CD4-positive, alpha-beta T cell treated with Interleukin-15 for 1 hour (primary cell): ENCODE results near the gene GPC4.

Experiments
- DNase-seq: peaks from one replicate; pipeline ENCODE4 v3.0.0-alpha.2; 2020

Gene GPC4

DNA sequence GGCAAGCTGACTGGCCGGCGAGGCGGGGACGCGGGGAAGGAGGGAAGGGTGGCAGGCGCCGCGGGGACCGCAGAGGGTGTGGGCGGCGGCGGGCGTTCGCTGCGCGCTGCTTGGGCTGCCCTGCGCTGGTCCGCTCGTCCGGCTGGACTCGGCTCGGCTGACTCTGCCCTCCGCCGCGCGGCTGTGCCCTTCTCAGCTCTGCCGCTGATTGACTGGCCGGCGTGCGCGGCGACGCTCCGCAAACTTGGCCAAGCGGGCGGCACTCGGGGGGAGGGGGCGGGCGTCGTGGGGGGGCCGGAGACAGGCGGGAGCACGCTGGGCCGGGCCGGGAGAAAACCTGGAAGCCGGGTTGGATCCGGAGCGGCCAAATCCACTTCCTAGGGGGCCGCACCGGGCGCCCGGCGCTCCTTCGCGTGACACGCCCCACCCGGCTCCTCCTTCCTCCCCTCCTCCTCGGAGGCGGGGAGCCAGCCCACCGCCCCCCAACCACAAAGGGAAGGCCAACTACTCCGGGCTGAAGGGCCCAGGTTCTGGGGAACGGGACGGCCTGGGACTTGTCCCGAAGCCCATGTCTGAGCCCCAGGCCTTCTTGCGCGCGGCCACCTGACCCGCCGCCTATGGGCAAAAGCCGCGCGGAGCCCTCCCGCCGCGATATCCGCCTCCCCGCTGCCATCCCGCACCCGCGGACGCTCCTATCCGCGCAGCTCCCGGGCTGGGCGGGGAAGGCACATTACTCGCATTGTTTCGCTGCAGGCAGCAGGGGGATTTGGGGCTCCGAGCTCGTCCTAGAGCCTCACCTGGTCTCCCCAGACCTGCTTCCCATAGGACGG is at the start of gene GPC4:
GPC4 (minus strand) TSS at position 214 of the 830 bp plus-strand sequence. CDS start 524 bp downstream, outside the sequence.
- DNase-seq: no peak

DNA sequence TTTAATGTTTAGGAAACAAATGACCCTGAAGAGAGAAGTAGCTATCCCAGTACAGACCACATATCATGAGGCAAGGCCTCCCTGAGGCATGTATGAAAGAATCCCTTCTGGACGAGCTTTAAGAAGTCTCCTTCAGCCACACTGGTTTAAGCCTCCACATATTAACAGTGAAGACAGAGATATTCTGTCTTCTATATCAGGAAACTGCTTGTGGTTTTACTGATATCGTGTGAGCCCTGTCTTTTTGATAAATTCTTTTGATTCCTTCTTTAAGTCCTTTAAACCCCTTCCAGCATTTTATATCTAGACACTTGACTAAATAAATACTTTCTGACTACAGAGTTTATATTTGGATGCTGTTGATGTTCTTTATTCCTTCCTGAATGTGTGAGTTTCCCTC is 45.9 kb upstream of the GPC4 start:
- no peak for DNase-seq

DNA sequence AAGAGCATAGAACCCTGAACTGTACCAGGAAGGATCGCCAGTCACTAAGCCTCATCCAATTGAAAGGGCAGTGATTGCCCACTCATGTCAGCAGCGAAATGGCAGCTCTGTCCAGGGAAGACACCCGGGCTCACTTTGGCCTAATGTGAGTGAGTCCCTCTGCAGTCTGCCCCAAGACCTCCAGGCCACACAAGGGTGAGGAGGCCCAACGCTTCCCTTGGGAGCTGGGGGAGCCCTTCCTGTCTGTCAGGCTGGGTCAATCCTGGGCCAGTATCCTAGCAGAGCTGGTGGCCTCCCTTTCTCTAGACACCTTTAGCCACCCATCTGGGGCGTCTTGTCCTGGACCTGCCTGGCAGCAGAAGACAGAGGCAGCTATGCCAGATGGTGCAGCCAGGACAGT is 39.6 kb upstream of the GPC4 start:
- no peak for DNase-seq

DNA sequence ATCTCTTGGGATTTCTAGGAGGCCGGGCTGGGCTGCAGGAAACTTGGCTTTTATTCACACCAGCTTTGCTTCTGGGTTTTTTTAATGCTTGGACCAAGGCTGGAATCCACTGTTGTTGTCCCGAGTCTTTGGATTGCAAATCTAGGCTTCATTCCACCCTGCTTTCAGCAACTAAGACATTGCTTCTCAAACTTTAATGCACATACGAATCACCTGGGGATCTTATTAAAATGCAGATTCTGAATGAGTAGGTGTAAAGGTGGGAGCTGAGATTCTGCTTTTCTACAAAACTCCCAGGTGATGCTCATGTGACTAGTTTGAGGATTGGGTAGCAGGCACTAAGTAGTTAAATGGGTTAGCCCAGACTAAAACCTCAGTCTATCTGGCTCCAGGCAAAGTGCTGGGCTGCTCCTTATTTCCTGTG is 39.2 kb upstream of the GPC4 start:
- no peak for DNase-seq

DNA sequence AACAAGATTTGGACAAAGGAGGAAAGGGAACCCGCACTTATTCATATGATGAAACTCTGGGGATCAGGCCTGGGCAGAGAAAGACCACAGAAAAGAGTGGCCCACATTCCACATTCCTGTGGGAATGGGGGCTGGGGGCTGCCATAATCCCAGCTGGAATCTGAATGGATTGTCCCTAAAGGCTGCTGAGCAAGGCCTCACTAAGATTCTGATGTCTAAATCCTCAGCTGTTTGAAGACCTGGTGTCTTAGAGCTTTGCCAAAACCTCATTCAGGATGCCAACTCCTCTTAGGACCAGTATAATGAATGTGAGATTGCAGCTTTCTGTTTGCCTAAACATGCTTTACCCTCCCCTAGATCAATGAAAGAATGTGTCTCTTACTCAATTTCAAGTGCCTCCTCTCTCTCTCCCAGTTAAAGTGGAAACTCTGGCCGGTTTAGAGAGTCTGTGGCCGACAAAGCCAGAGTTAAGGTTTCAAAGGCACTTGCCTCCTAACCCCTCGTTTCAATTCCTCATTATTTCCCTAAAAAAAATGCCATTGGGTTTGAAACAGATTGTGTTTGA is 33.3 kb upstream of the GPC4 start:
- DNase-seq: no peak

DNA sequence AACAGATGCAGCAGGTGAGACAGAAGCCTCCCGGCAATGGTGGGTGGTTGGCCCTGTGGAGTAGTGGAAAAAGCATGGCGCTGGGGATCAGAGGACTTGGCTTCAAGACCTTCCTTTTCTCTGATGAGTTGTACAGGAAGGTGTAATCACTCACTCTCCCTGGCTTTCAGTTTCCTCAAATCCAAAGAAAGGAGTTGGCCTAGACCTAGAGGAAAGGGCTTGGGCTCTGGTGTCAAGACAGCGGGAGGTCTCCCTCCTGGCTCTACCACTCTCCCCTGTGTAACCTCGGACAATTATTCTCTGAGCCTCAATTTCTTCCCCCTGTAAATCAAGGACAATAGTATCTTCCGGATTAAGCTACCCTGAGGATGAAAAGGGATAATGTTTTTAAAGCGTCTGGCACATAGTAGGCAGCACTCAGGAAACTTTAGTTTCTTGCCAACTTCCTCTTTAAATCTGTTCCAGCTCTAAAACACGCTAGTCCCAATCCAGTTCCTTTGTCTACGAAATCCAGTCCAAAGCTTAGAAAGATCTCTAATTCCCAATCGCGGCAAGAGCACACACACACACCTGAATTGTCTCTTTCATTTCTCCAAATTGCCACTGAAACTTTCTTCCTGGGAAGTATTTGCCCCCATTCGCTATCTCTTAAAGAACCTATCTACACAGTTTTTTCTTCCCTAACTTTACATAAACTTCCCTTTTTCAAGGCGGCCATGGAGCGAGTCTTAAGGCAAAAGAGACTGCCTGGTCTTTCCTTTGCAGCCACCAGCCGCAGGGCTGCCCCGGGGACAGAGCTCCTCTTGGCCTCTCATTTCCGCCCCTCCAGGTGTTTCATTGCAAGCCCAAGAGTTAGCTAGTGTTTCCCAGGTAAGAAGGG is 29.9 kb upstream of the GPC4 start:
- no peak for DNase-seq

DNA sequence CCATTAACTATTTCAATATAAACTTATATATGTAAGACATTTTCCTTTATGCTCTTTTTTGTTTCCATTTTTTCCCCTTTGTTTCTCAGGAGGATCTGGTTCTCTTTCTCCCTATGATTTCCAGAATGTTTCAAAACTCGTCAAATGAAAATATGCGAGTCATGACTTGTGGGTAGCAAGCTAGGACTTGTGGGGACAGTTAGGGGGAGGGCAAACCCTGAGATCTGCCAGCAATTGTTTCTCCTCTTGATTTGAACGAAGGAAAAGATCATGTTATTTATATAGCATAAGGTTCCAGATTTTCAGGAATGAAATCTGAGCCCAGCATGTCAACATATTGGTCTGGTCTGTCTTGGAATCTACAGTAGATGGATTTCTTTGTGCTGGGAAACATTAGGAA is 28.9 kb upstream of the GPC4 start:
- DNase-seq: no peak

DNA sequence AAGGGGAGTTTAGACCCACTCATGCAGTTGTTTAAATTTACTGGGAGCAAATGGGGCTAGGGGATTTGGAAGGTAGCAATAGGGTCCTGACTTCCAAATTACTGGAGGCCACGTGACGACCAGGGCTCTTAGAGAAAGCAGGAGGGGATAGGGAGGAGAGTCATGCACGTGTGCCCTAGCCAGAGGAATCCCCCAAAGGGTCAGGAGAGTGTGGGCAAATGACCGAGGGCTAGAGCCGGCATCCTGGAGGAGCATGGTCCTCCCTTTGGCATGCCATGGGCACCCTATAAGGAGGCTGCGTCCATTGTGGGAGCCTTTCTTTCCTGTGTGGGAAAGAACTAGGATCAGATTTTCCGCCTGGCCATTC is 25.5 kb upstream of the GPC4 start:
- DNase-seq: no peak

DNA sequence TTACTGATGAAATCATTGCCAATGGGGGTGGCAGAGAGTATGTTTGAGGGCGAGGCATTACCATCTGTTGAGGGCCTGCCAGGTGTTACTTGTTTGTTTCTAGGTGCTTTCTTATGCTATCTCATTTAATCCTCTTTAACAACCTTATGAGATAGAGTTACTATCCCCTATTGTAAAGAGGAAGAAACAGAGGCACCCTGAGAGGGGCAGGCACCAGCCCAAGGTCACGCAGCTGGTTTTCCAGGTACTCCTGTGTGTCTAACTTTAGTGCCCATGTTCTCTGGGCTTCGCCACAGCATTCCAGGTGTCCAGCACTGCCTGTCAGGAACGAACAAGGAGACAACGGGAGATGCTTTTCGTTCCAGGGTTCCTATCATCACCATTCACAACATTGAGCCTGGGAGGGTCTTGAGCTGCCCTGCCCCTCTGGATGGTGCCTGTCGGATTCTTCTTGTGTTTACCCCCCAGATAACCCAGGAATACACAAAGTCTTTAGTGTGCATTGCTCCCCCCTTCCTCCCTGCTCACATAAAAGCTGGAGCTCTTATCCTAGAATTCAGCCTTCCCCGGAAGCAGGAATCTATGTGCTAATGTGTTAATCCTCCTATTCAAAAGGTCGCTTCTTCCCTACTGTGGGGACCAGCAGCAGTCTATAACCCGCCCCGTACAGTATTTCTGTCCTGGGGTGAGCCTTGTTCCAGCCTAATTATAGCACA is 24.9 kb upstream of the GPC4 start:
- DNase-seq: no peak

DNA sequence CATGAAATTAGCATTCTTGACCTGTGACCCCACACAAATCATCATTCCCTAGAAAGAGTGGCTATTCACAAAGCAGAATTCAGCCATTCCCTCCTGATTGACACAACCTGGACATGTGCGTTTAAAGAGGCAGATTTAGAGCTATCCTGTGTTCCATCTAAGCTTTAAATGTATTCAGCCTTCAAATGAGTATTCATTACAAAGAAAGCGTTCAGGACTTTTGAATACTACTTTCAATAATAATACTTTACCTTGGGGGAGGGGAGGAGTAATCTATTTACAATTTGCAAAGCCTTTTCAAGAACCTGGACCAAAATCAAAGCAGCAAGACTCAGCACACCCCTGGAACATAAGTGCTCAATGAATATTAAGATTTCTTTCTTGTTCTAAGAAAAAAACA is 22.5 kb upstream of the GPC4 start:
- DNase-seq: no peak

DNA sequence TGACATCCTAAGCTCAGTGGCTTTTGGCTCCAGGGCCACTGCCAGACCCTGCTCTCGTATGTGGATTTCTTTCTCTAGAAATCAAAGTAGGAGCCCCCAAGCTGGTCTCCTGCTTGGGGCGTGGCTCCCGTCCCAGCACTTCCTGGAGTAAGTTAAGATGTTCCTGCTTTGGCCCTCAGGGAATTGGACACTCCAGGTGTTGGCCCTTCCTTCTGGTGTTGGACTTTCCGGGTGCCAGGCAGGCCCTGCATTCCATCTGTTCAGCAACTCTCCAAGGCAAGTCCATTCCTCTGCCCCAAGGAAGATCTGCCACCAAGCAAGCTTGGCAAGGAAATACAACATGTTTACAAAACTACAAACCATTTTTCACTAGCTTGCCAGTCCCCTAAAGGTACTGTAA is 22.1 kb upstream of the GPC4 start:
- no peak for DNase-seq

DNA sequence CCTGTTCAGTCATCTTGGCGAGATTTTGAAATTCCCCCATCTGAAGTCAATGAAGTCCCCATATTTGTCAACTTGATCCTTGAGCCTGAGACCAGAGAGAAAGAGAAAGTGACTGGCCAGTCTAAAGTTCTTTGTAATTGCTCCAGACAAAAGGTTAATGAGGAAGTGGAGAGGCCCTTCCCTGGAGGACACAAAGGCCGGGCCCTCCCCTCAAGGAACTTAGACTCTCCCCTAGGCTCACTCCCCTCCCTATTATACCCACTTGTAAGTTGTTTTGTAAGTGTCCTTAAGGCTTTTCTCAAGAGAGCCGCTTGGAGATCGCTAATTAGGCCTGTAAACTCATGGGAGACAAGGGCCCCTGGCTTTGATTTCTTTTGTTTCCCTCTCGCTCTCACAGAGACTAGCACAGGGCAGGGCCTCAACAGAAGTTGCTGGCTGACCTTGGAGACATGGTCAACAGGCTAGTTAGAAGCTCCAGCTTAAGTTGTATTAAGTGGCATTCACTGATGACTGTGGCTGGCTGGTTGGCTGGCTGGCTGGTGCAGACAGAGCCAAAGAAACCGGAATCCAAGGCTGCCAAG is 20.3 kb upstream of the GPC4 start:
- no peak for DNase-seq

DNA sequence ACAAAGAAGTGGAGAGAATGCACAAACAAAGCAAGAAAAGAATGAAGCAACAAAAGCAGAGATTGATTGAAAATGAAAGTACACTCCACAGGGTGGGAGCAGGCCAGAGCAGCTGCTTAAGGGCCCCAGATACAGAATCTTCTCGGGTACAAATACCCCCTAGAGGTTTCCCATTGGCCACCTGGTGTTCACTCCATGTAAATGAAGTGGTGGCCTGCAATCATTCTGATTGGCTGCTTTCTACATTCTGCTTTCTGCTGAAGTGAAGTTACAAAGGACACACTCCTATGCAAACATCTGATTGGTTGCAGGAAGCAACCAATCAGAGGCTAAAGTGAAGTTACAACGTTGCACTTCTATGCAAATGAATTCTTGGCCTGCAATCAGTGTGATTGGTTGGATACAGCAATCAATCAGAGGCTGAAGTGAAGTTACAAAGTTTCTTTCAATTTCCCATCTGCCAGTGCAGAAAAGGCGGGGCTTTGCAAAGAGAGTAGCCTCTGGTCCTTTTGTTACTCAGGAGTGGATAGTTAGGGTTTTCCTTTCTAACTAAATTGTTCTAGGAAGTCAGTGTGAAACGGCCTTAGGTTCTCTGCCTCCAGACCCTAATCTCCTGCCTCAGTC is 19.0 kb upstream of the GPC4 start:
- no peak for DNase-seq

DNA sequence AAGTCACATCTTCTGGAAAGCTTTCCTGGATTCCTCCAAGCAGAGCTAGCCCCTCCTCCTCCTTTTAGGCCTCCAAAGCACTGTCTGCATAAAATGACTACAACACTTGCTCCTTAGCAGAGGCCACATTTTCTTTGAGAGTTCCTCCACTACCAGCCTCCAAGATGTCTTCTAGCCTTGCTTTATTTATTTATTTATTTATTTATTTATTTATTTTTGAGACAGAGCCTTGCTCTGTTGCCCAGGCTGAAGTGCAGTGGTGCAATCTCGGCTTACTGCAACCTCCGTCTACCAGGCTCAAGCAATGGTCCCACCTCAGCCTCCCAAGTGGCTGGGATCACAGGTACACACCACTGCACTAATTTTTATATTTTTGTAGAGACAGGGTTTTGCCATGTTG is 4.6 kb upstream of the GPC4 start:
- DNase-seq: no peak

DNA sequence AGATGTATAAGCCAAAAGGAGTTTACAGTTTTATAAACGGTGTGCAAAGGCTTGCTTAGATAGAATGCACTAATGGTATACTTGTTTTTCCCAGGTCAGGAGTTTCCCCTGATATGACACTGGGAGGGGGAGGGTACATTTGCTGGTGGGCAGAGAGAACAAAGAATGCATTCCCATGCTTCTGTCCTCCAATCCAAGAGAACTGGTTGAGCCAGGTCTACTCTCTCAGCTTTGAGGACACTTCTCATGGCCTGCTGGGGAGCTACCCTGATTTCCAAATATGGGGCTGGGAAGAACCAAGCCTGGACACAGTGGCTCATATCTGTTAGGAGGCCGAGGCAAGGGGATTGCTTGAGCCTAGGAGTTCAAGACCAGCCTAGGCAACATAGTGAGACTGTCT is 3.3 kb upstream of the GPC4 start:
- DNase-seq: no peak

DNA sequence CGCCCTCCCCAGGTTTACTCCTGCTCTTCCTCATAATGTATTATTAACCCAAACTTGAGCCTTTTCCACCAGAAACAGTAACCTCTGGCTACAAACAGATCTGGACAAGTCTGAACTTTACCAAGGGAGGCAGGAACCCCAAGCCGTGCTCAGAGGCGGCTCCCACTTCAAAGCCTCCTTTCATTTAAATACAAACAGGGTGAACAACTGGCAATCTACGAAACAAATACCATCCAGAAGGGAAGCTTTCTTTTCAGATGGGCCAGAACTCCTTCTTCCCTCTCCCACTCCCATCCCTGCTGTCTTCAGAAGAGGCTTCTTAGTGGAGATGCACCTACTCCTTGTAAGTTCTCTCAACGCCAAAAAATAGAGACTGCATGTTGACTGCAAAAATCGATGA is 2.1 kb upstream of the GPC4 start:
- DNase-seq: no peak

DNA sequence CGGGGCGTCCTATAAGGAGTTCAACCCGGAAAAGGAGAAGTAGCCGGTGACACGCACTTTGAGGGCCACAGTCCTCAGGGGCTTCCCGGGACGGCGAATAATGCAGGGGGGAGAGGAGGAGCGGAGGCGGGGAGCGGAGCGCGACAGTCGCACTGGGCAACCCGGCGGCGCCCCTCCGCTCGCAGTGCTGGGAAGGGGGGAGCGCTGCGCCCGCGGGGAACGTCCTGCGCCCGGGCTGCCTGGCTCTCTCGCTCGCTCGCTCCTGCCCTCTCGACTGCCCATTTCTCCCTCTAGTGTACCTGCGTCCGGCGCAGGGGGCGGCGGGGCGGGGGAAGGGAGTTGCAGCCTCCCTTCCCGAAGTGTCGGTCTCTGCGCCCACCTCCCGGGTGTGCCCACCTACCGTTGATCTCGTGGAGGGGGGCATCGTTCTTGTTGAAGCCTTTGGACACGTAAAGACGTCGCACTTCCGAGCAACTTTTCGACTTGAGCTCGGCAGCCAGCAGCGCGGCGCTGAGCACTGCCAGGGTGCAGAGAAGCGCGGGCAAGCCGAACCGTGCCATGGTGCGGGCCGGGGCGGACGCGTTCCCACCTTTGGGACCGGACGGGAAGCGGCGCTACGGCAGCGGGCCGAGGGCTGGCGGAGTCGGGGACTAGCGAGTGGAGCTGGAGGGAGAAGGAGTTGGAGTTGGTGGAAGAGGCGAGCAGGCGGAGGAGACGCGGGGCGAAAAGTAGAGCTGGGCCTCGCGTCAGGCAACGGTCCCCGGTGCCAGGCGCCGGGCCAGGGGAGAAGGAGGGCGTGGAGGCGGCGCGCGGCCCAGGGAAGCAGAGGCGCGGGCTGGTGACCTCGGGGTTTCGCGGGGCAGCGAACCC is 648 bp downstream of the GPC4 start:
- DNase-seq: peak; percentile 19

DNA sequence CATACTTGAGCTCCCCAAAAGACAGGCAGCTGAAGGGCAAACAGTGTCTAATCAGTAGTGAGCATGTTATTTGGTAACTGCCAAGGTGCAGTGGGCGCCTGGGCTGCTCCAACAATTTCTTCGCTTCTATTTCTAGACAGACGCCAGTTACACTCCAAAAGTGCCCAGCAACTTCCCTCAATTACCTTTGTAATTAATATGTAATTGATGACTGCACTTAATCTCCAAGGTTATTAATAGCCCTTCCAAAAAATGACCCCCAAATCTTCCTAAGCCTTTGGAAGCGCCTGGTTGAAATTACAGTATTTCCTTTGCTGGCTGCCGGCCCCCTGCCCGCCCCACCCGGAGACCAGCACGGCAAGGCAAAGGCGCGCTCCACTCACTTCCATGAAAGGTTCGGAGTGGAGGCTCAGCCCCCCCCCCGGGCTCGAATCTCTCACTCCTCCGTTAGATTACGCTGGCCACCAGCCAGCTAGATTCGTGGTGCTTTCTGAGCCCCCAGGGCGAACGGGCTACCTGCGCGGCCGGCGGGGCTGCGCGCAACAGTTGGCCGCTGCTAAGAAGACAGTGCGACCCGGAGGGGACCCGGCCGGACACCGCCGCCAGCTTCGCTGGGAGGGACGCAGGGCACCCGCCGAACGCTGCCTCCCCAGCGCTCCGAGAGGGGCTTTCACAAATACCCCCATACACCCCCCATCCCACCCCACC is 1.9 kb downstream of the GPC4 start:
- DNase-seq: no peak

DNA sequence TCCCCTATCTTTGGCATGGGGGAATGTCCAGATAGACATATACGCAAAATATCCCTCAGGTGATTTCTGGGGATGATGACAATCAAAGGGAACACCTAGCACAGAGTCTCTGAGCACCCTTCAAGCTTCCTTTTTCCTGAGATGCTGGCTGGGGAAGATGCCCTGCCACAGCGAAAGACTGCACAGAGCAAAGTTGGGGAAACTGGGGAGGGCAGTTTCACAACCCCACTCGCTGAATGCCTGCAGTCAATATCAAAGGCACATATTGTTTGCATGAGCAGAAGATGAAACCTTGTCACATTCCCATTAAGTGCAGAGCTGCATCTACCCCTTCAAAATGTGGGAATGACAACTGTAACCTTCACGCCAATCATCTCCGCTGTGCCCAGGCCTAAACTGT is 2.6 kb downstream of the GPC4 start:
- DNase-seq: no peak

DNA sequence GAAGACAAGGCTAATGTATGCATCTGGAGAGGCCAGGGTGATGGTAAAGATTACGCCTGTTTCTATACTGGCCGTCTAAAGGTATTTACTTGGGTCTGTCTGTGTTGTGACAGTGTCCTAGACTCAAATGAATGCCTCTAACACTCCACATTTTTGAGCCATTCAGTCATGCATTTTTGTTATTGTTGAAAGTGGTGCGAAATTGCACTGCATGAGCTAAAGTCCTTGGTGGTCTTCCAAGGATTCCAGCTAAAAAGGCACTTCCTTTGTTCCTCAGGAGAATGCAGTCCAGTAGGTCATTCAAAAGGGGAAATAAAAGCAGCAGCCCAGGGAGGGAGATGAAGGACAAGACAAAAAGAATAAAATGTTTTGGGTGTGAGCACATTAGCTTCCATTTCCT is 3.0 kb downstream of the GPC4 start:
- DNase-seq: no peak

DNA sequence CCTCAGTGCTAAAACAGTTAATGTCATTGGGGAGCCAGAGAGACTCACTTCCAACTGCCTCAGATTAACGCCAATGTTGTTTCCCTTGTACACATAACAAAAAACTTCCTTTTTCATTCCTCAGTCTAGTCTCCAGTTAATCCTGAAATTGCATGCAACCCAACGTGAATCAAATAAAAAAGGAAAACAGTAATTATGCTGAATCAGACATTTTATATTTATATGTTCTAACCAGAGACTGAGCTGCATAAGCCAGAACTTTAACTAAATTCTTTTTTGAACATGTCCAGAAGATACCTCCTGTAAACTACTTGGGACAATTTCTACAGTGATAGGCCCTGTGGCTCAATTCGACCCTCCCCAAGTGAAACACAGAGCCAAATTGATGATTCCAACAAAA is 4.7 kb downstream of the GPC4 start:
- no peak for DNase-seq
